ENCODE results near the gene IKBKG. TPM values are rescaled to one million over a fixed set of nuclear protein-coding genes. Genes with fewer than 3 reads are reported as not detected.

IKBKG gene
- total RNA-seq, 1 donor from 2014 or later: 20.6 TPM

- Mint-ChIP-seq H3K9me3 (peaks cover 18% of the 10 kb centered on the region), H3K27me3 (ENCODE audit: low read depth) (no peaks in the 10 kb centered on the region)
- no peak for DNase-seq (ENCODE audit: low spot score in 2 of 2, unreplicated experiment in 2 of 2)
Observed at GRCh38 chrX:154506483-154507332, 40.7 kb upstream of the IKBKG start.

GRCh38 chrX:154507673-154508383, 39.6 kb upstream of the IKBKG start:
- Mint-ChIP-seq H3K4me1 (no peaks in the 10 kb centered on the region), H3K4me3 (no peak overlapping the region), H3K27me3 (ENCODE audit: low read depth) (no peaks in the 10 kb centered on the region), H3K27ac (no peak overlapping the region), H3K36me3 (peaks cover 20% of the 10 kb centered on the region), H3K9me3 (peaks cover 18% of the 10 kb centered on the region)
- DNase-seq (ENCODE audit: low spot score in 2 of 2, unreplicated experiment in 2 of 2): no peak
- TF ChIP-seq CTCF (IDR thresholded peaks at IDR 0.05; ENCODE audit: unreplicated experiment): no peak

More at GRCh38 chrX:154506483-154507332, 40.7 kb upstream of the IKBKG start:
- Mint-ChIP-seq H3K4me1 (no peaks in the 10 kb centered on the region), H3K36me3 (peaks cover 20% of the 10 kb centered on the region), H3K4me3 (no peak overlapping the region), H3K27ac (no peak overlapping the region)
- no peak for TF ChIP-seq CTCF (IDR thresholded peaks at IDR 0.05; ENCODE audit: unreplicated experiment)

- H3K27me3 Mint-ChIP-seq (ENCODE audit: low read depth): no peaks in the 10 kb centered on the region
- no peak overlapping the region for H3K27ac Mint-ChIP-seq
- H3K9me3 Mint-ChIP-seq: peaks cover 18% of the 10 kb centered on the region
- TF ChIP-seq CTCF (IDR thresholded peaks at IDR 0.05; ENCODE audit: unreplicated experiment): no peak
- H3K4me3 Mint-ChIP-seq: no peak overlapping the region
- H3K36me3 Mint-ChIP-seq: peaks cover 20% of the 10 kb centered on the region
- no peak for DNase-seq (ENCODE audit: low spot score in 2 of 2, unreplicated experiment in 2 of 2)
- no peaks in the 10 kb centered on the region for H3K4me1 Mint-ChIP-seq
Observed at GRCh38 chrX:154508384-154508745, 39.1 kb upstream of the IKBKG start.

- Mint-ChIP-seq H3K4me3 (no peak overlapping the region), H3K9me3 (peaks cover 24% of the 10 kb centered on the region), H3K27ac (no peak overlapping the region), H3K4me1 (peaks cover 1% of the 10 kb centered on the region), H3K27me3 (ENCODE audit: low read depth) (no peaks in the 10 kb centered on the region), H3K36me3 (peaks cover 25% of the 10 kb centered on the region)
- TF ChIP-seq CTCF (IDR thresholded peaks at IDR 0.05; ENCODE audit: unreplicated experiment): no peak
- no peak for DNase-seq (ENCODE audit: low spot score in 2 of 2, unreplicated experiment in 2 of 2)
Observed at GRCh38 chrX:154509455-154509854, 38.0 kb upstream of the IKBKG start.

GRCh38 chrX:154511761-154512160, 35.7 kb upstream of the IKBKG start:
- H3K4me1 Mint-ChIP-seq: peaks cover 8% of the 10 kb centered on the region
- peaks cover 21% of the 10 kb centered on the region for H3K9me3 Mint-ChIP-seq
- H3K4me3 Mint-ChIP-seq: no peak overlapping the region
- H3K36me3 Mint-ChIP-seq: peaks cover 22% of the 10 kb centered on the region
- DNase-seq (ENCODE audit: low spot score in 2 of 2, unreplicated experiment in 2 of 2): no peak
- H3K27ac Mint-ChIP-seq: no peak overlapping the region
- H3K27me3 Mint-ChIP-seq (ENCODE audit: low read depth): no peaks in the 10 kb centered on the region
- TF ChIP-seq CTCF (IDR thresholded peaks at IDR 0.05; ENCODE audit: unreplicated experiment): no peak
